Epithelial cell of esophagus (primary cell): ENCODE data around the gene ELMO2.

Experiments used
- DNase-seq: peaks from one replicate; pipeline ENCODE4 v3.0.0; 2010; ENCODE audit warnings: low read depth
- H3K4me3 ChIP-seq: 2 replicates; pipeline ENCODE4 v1.5.1; 2011; ENCODE audit warnings: mild to moderate bottlenecking, low read length, control low read depth
- CTCF ChIP-seq: IDR thresholded peaks from 2 replicates; pipeline ENCODE4 v1.5.1; 2011; ENCODE audit warnings: low read depth, mild to moderate bottlenecking, low read length, control low read depth, inconsistent platforms; ENCODE audit not compliant: insufficient read depth; ENCODE audit errors: missing control alignments

Gene ELMO2

DNA sequence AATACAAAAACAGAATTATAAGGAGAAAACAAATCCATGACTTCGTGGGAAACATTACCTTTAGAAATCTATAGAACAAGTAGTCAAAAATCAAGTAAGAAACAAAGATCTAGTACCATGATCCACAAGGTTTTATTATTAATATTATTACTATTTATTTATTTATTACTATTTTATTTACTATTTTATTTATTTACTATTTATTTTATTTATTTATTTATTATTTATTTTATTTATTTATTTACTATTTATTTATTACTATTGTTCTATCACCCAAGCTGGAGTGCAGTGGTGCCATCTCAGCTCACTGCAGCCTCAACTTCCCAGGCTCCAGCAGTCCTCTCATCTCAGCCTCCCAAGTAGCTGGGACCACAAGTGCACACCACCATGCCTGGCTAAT, 13.5 kb upstream of the ELMO2 start:
- no peak for TF ChIP-seq CTCF
- no peak overlapping the region for H3K4me3 ChIP-seq
- no peak for DNase-seq

GRCh38 chr20:46416839-46417238, 10.4 kb upstream of the ELMO2 start:
- TF ChIP-seq CTCF, result no peak
- DNase-seq, result no peak

DNA sequence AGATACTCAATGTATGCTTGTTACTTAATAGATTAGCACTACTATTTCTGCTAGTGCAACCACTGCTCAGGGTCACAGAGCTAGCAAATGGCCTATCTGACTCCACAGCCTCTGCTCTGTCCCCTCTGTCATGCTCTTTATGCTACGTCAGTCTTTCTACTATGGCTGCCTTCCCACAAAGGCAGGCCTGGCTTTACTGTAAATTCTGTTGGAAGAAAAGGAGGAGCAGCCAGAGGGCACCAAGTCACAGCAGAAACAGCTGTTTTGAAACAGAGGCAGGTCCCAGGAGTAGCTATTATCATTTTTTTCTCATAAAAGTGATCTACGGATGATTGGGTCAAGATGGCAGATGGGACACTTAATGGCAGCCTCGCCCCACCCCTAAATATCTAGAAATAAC, 10.0 kb upstream of the ELMO2 start:
- no peak overlapping the region for H3K4me3 ChIP-seq
- DNase-seq, result no peak
- no peak for TF ChIP-seq CTCF

More at GRCh38 chr20:46416839-46417238, 10.4 kb upstream of the ELMO2 start:
- no peak overlapping the region for H3K4me3 ChIP-seq

- no peak for DNase-seq
- H3K4me3 ChIP-seq, result no peak overlapping the region
- TF ChIP-seq CTCF, result no peak
These were observed 9.4 kb upstream of the ELMO2 start for GRCh38 chr20:46415773-46416172.

DNA sequence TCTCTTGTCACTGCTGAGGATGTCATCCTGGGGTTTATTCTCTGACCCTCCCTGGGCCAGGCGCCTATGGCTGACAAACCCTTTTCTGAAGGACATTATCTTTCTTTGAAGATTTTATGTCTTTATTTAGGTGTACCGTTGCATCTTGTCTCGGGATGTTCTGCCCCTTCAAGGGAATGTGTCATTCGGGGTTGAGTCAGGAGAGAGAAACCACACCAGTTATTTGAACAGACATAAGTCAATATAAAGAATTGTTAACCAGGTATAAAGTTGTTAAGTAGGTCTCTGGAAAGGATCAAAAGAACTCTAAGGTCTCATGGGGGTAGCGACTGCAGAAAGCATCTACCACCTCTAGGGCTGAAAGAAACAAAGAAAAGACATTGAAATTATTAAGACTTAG, 8.2 kb upstream of the ELMO2 start:
- peak; percentile 28 for DNase-seq
- H3K4me3 ChIP-seq, result no peak overlapping the region
- TF ChIP-seq CTCF, result no peak

- DNase-seq, result no peak
- TF ChIP-seq CTCF, result no peak
- no peak overlapping the region for H3K4me3 ChIP-seq
These were observed 5.2 kb upstream of the ELMO2 start for GRCh38 chr20:46411637-46412036.

GRCh38 chr20:46408281-46408731, 1.9 kb upstream of the ELMO2 start:
- peak; percentile 67 for DNase-seq
- TF ChIP-seq CTCF, result no peak
- no peak overlapping the region for H3K4me3 ChIP-seq
